GM15510 (cell line): ENCODE results near the gene TMSB15C.

Experiments
- POLR2A ChIP-seq: IDR thresholded peaks from 3 replicates; pipeline ENCODE4 v1.6.1; 2011; ENCODE audit warnings: borderline replicate concordance; ENCODE audit not compliant: insufficient read length; ENCODE audit errors: extremely low read depth

Gene TMSB15C

GRCh38 chrX:104084534-104085277 lies 8.7 kb upstream of the TMSB15C start:
- no peak for TF ChIP-seq POLR2A

GRCh38 chrX:104084063-104084462 lies 8.0 kb upstream of the TMSB15C start:
- TF ChIP-seq POLR2A = no peak

- no peak for TF ChIP-seq POLR2A
These were observed 28.9 kb downstream of the TMSB15C start for GRCh38 chrX:104047171-104047570.

- no peak for TF ChIP-seq POLR2A
These were observed 30.4 kb downstream of the TMSB15C start for GRCh38 chrX:104045642-104046041.

- no peak for TF ChIP-seq POLR2A
These were observed 35.0 kb downstream of the TMSB15C start for GRCh38 chrX:104041003-104041402.

GRCh38 chrX:104039689-104040505 lies 36.1 kb downstream of the TMSB15C start, which contains the start of gene H2BW2:
Gene H2BW2 (plus strand): TSS chrX:104039956. CDS start chrX:104039995, 39 bp downstream.
- TF ChIP-seq POLR2A = no peak
